Brain pericyte (primary cell): ENCODE data around the gene DEFB124.
"Not testable (repeated sequence)": the region's sequence is repeated elsewhere in the genome, so short reads cannot be mapped to it uniquely, and the experiment has no call there.

ENCODE experiments used
- DNase-seq: peaks from one replicate; pipeline ENCODE4 v3.0.0-alpha.2; 2012; ENCODE audit warnings: low read depth, low spot score

Gene DEFB124

GRCh38 chr20:31489152-31489551 lies 14.2 kb upstream of the DEFB124 start:
- DNase-seq, result no peak

- no peak for DNase-seq
Observed at GRCh38 chr20:31488115-31488514, 13.2 kb upstream of the DEFB124 start.

- DNase-seq, result no peak
Observed at GRCh38 chr20:31485450-31486339, 10.8 kb upstream of the DEFB124 start.

GRCh38 chr20:31484001-31484400 lies 9.1 kb upstream of the DEFB124 start:
- no peak for DNase-seq

- no peak for DNase-seq
Observed at GRCh38 chr20:31476643-31477215, 1.8 kb upstream of the DEFB124 start.

GRCh38 chr20:31476294-31476585 lies 1.3 kb upstream of the DEFB124 start:
- no peak for DNase-seq

GRCh38 chr20:31475472-31476293 lies 756 bp upstream of the DEFB124 start:
- DNase-seq, result no peak

- DNase-seq, result no peak
Observed at GRCh38 chr20:31474097-31474436, 860 bp downstream of the DEFB124 start.

- DNase-seq, result no peak
Observed at GRCh38 chr20:31473331-31474096, 1.4 kb downstream of the DEFB124 start.

GRCh38 chr20:31472395-31473330 lies 2.3 kb downstream of the DEFB124 start:
- no peak for DNase-seq

GRCh38 chr20:31470946-31471345 lies 4.0 kb downstream of the DEFB124 start:
- DNase-seq, result not testable (repeated sequence)

GRCh38 chr20:31454361-31454760 lies 20.6 kb downstream of the DEFB124 start:
- DNase-seq, result no peak

GRCh38 chr20:31452575-31452974 lies 22.4 kb downstream of the DEFB124 start:
- DNase-seq, result no peak

- DNase-seq, result no peak
Observed at GRCh38 chr20:31449511-31450414, 25.2 kb downstream of the DEFB124 start.

- no peak for DNase-seq
Observed at GRCh38 chr20:31446084-31446819, 28.7 kb downstream of the DEFB124 start.

GRCh38 chr20:31440012-31440659 lies 34.8 kb downstream of the DEFB124 start, which contains the start of gene DEFB123:
Gene DEFB123, plus strand, starts transcription at chr20:31440632. Its CDS starts 67 bp downstream, at chr20:31440699.
- no peak for DNase-seq

GRCh38 chr20:31430568-31431115 lies 44.3 kb downstream of the DEFB124 start:
- no peak for DNase-seq

GRCh38 chr20:31427576-31427975 lies 47.4 kb downstream of the DEFB124 start:
- not testable (repeated sequence) for DNase-seq
